AG08395 (cell line): ENCODE measurements around the gene IGFBPL1.
"Not testable (repeated sequence)": the region's sequence is repeated elsewhere in the genome, so short reads cannot be mapped to it uniquely, and the experiment has no call there.

Source experiments
- DNase-seq: peaks from one replicate; pipeline ENCODE4 v3.0.0; 2012; ENCODE audit warnings: mixed read lengths, low spot score

IGFBPL1 gene

DNA sequence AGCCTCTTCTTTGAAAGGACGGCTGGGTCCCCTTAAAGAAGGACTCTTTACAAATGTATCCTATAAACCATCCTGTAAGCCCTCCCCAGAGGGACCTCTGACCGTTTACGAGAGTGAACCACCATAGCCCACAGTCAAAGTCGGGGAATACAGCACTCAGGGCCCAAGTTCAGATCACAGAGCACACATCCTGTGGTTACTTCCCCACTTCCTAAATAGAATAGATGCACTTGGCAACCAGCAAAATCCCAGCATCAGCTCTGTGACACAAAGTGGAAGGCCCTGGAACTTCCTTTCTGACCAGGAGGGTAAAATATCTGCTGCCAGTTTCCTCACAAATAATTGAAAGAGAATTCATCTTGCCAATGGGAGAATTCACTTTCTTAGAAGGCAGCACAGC lies 6.9 kb upstream of the IGFBPL1 start:
- no peak for DNase-seq

DNA sequence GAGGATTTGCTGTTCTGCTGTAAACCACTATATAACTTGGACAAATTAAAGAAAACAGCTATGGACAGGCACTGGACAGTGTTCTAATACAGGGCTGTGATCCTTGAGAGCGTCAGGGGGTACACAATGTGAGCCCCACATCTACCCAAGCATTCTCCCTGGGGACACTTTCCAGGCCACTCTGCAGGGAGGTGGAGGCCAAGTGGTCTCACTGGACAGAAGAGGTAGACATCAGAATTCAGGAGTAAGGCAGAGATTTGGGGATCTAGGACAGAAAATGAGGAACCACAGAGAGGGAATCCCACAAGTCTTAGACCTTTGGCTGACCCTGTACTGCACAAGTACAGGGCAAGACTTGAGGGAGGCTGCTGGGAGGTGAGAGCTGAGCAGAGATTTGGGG lies 3.8 kb upstream of the IGFBPL1 start:
- no peak for DNase-seq

DNA sequence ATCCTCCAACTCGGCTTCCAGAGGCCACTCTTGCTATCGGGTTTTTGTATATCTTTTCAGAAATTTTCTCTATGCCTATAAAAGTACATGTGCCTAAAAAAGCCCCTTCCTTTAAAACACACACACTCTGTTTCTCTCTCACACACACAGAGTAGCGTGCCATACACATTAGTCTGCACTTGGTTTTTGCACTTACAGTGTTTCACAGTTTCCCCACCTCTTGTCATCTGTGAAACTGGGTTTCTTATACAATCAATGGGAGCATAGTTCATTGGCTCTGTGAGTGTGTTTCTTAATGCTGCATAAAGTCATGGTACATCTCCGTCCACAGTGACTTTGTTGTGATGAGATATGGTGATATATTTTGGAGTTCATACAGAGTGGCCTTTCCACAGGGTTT lies 664 bp upstream of the IGFBPL1 start:
- DNase-seq, result no peak

DNA sequence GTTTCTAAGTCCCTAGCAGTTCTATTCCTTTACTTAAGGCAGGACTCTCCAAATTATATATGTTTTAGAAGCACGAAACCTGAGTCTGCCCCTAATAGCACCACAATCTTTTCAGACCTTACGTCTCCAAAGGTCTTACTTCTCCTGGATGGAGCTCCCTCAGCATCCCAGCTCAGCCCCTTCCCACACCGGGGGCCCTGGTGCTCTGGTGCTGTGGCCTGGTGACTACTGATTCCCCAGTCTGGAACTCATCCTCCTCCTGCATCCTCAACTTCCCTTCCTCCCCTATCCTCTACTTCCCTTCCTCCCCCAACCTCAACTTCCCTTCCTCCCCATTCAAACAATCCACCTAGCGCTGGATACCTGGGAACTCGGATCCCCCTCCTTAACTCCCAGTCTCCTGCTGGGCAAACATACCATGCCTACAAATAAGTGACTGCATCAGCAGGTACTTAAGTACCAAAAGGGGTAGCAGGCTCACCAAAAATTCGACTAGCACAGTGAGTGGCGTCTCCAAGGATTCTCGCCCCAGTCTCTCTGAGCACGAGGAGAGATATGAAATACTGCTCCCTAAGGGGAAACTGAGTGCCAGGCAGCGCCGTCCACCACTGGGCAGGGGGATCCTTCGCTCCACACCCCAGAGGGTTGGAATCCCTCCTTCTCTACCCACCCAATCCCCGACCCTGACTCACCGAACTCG lies 831 bp downstream of the IGFBPL1 start:
- no peak for DNase-seq

DNA sequence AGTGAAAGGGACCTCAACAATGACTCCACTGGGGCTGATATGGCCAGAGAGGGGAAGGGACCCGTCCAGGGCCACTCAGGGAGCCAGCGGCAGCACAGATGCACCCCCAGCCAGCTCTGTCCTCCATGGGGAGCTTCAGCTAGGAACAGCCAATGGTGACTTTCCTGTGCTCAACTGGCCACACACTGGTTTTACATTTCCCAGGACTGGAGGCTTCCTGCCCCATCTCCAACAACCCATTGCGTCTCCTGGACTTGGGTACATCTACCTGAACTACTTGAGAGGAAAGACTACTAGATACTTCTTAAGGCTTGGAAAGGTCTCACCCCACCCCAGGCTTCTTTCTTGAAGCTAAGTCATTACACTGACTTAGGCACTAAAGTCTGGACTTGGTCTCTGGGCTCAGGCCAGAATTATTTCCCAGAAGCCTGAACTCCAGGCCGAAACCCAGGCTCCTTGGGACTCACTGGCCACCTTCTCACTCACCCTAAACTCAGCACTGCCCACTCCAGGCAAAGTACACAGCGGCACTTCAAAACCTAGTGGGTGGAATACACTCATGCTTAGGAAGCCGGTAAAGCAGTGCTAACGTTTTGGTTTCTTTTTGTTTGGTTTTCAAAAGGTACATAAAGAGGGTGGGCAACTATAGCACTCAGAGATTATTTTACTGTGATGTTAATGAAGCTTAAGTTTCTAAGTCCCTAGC lies 1.5 kb downstream of the IGFBPL1 start:
- no peak for DNase-seq

DNA sequence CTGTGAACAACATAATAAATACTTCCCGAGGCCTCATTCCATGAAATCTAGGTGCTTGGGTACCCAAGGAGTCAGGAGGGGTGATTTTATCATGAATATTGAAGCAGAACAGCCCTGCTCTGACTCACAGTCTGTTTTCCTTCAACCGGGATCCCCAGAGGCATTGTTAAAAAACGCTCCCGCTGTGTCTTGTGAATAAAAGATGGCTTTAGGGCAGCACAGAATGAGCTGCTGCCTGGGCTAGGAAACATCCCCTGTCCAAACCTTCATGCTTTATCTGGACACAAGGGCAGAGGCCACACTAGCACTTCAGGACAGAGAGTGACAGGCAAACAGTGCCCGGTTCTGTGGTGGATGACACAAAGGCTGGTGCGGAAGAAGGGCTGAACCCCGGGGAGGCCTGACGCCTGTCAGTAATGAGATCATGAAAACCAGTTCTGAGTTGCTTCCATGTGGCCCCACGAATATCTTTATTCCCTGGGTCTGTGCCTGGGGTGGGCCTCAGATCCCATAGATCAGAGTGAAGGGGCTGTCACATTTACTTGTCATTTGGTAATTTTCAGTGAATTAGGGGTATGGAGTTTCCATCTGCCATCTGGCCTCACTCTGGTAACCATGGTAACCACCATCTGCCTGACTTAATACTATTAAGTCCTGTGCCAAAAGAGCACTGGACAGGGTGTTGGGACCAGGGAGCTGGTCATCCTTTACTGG lies 2.6 kb downstream of the IGFBPL1 start:
- no peak for DNase-seq

DNA sequence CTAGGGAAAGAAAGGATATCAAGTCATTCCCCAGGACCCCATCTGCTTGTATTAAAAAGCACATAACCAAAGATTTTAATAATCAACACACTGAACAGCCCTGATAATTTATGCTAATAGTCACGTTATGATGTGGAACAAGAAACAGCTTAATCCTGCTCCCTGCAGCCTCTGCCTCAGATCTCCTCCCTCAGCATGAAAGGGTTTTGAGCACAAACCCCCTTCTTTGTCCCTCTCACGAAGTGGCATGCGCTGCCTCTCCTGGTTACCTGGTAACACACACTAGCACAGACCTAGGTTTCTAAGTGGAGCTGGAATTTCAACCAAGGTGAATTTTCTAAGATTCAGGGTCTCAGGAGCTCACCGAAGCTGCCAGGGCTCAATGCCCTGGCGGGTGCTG lies 5.1 kb downstream of the IGFBPL1 start:
- DNase-seq, result no peak

DNA sequence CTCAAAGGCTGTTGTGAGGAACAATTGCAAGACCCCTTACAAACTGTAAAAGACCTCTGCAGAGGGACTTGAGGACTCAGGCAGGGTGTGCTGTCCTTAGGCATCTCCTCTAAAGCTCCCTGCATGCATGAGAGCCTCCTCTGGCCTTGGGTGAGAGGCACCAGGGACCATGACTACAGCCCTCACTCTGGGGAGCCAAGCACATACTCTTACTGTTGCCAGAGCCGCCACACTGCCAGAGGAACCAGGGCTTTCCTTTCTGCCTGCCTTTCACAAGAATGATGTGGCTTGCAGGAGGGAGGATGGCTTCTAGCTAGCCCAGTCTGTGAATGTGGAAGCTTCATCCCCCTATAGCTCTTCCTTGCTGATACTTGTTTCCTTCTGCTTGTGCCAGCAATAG lies 5.9 kb downstream of the IGFBPL1 start:
- no peak for DNase-seq

DNA sequence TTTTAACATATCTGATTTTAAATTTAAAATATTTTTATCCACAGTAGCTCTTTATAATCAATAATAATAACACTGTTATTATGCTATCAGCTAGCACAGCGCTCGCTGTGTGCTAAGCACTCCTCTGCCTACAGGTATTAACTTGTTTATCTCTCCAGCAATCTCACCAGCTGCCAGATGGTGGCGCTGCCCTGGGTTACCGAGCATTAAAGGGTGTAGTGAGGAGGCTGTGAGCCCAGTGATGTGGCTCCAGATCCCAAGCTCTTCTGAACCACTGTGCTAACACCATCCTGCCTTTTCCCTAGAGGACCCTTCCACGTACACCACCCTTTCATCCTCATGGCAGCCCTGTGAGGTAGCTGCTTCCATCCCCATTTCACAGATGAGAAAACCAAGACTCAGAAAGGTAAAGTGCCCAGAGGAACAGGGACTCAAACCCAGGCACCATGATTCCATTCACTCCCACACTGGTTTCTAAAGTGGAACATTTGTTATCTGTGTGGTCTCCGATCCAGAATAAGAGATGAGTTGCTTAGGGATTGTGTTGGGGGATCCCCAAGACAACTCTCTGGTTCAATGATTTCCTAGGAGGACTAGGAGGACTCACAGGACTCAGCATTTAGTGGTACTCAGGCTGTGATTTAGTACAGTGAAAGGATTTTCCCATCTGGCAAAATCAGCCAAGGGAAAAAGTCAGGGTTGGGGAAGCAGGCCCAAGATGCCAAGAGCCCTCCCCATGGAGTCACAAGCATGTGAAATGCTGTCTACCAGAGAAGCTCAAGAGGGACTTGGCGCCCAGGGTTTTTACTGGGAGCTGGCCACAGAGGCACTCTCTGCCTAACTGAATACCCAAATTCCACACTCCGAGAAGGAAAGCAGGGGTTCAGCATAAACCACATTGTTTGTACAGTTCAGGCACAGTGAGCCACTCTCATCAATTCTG lies 7.0 kb downstream of the IGFBPL1 start:
- DNase-seq, result no peak

DNA sequence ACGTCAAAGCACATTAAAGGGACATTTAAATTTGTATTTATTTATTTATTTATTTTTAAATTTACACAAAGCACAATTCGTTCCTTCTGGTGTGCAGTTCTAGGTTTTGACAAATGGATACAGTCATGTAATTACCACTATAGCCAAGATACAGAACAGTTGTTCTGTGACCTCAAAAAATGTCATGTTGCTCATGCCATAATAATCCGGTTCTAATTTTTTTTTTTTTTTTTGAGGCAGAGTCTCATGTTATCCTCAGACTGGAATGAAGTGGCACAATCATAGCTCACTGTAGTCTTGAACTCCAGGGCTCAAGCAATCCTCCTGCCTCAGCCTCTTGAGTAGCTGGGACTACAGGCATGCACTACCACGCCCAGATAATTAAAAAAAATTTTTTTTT lies 7.8 kb downstream of the IGFBPL1 start:
- DNase-seq, result no peak

DNA sequence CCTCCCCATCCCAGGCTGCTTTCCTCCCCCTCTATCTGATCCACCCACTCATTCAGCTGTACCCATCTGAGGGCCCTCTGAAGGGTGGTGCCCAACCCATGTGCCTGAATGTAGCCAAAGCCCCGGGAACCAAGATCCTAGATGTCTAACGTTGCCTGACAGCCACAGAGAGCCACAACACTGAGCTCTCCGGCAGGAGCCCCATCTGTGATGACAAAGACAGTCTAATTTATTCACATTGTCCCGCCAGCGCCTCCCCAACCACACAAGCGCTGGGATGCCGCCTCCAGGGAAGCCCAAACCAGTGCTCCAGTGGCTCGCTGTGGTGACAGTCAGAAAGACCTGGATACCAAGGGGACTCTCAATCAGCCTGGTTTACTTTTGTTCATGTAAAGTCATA lies 8.4 kb downstream of the IGFBPL1 start:
- DNase-seq, result no peak

DNA sequence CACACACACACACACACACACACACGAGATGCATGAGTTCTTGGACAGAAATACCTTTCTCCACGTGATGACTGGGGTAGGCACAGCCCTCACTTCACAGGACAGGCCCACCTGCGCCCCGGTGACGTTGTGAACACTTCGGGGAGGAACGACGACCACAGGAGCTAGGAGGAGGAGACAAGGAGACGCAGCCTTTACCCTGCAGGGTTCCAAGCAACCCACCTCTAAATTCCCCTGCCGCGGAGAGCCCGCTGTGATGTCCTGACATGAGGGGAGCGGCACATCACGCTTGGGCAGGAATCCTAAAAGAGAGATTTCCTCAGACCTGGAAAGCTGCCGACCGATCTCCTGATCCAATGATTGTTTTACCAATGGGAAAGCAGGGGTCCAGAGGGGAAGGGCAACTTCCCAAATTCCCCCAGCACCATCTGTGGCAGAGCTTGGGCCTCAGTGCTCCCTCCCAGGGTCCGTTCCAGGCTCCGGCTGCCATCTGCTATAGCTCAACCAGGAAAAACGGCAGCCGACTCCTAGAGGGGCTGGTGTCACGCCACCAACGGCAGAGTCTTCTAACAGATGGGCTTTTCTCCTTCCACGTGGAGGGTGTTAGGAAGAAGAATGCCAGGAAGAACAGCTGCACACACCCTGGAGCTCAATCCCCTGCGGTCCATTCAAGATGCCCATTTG lies 10.1 kb downstream of the IGFBPL1 start:
- no peak for DNase-seq

DNA sequence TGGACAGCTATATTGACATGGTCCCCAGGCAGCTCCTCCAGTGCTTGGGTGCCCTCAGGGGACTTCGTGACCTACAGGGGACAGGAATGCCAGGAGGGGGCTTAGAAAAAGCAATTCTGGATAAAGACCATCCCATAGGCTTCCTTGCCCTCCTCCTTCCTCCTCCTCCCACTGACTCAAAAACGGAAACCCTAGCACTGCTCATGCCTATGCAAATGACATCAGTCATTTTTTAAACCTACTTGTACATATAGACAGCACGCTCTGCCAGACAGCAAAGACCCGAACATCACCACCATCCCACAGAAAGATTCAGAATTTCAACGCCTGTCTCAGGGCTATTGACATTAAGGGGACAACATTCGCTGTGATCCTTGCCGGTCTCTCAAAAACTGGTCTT lies 11.0 kb downstream of the IGFBPL1 start:
- DNase-seq, result no peak

DNA sequence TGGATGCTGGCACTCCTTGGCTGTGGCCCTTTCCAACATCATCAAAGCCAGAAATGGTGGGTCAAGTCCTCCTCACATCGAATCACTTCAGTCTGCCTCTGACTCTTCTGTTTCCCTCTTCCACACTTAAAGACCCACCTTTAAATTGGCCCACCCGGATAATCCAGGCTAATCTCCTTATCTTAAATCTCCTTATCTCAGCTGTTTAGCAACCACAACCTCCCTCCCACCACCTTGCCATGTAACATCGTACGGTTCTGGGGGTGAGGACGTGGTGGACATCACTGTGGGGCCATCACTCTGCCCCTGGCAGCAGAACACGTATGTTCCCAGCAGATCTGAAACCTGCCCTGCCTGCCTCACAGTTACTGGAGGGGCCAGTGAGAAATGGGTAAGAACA lies 11.5 kb downstream of the IGFBPL1 start:
- DNase-seq, result no peak

DNA sequence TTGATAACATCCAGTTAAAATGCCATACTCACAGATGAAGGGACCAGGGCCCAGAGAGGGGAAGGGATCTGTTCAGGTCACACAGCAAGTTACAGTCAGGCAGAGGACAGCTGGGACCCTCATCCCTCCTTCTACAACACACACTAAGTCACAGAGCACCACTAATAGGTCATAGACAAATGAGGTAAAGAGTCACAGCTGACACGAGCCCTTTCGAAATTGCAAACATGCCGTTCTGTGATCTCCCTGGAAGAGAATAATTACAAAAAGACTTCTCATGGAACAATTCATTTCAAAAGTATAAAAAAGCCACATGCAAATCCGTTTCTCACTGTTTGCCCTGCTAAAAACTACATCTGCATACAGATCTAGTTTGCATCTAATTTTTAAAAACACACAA lies 15.5 kb downstream of the IGFBPL1 start:
- DNase-seq, result no peak

DNA sequence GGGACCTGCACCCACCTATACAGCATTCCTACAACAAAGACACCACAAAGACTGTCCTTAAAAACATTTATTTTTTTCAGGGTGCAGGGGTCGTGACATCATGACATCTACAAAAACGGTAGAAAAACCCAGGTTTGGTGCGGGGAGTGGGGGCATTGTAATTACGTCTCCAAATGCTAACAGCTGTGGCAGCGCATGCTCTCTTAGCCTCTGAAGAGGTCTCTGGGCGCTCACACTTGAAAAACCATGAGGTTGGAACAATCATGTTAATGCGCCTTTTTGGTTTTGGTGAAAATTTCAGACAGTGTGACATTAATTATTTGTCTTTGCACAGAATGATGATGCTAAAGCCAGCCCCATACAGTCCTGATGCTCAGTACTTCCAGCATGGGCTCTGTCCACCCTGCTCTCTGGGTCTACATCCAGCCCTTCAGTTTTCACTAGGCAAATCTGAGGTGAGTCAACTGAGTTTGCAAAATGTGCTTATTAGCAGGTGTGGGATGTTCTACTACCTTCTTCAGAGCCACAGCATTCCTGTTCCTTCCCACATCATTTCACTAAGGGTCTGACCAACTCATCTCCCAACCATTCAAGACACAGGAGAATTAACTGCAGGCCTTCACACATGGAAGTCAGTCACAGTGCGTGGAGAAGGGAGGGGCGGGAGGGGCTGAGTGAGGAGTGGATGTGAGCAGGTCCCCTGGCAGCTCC lies 17.6 kb downstream of the IGFBPL1 start:
- no peak for DNase-seq

DNA sequence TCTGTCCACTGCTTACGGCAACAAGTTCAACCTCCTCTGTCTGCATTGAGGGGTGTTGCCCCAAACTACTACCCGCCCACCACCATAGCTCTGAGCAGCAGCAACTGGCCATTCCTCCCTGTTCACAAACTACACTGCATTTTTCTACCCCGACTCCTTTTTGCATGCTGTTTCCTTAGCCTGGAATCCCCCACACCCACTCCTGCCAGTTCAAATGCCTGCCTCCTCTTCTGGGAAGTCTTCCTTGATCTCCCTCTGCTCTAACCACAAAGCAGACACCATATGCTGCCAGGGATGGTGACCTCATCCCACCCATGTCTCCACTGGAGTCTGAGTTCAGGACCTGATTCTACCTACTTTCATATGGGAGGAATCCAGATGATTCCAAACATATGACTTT lies 18.5 kb downstream of the IGFBPL1 start:
- DNase-seq, result peak; percentile 27

DNA sequence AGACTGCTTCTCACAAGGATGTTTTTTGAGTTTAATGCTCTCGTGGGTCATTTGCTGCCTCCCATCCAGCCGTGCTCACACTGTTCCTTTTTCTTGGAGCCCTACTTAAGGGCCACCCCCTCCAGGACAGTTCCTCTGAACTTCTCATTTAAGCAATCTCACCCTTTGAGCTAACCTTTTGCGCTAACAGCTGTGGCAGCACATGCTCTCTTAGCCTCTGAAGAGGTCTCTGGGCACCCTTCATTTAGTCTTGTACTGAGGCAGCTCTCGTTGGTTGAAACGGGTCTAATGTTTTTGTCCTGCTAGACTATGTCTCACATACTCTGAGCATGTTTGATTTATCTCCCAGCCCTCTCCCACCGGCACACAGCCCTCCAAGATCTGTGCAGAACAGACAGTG lies 19.9 kb downstream of the IGFBPL1 start:
- no peak for DNase-seq

DNA sequence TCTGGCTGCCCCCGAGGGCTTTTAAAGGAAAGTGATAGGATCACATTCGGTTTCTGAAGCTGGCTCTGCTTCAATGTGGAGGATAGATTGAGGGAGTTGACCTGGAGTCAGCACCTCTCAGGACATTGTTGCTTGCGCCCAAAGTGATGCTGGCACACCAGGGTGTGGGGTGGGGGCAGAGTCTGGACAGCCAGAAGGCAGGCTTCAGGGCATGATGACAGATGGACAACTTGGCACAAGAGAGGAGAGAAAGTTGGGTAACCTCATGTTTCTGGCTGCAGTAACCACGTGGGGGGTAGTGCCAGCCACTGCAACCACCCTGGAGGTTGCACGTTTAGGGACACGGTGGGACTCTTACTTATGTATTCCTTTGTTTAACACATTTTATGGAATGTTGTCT lies 22.3 kb downstream of the IGFBPL1 start:
- DNase-seq, result no peak

DNA sequence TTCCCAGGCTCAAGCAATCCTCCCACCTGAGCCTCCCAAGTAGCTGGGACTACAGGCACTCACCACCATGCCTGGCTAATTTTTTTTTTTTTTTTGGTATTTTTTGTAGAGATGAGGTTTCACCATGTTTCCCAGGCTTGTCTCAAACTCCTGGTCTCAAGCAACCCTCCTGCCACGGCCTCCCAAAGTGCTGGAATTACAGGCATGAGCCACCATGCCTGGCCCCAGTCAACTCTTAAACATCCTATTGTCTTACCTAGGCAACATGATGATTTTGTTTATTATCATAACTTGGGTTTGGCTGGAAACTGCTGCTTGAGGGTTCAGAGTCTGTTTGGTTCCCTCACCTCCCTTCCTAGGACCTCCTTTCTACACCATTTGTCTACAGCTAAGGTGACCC lies 25.1 kb downstream of the IGFBPL1 start:
- not testable (repeated sequence) for DNase-seq

DNA sequence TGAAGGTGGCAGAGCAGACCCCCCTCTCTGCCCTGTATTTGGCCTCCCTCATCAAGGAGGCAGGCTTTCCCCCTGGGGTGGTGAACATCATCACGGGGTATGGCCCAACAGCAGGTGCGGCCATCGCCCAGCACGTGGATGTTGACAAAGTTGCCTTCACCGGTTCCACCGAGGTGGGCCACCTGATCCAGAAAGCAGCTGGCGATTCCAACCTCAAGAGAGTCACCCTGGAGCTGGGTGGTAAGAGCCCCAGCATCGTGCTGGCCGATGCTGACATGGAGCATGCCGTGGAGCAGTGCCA lies 27.9 kb downstream of the IGFBPL1 start:
- DNase-seq, result no peak
